HG02938 (cell line): ENCODE results near the gene PSPN.
A peak's percentile ranks its signal among the peaks of the same experiment; 100 is the strongest.
"Not testable (repeated sequence)": the region's sequence is repeated elsewhere in the genome, so short reads cannot be mapped to it uniquely, and the experiment has no call there.

Source experiments
- ATAC-seq: cut with Tn5 transposase; IDR thresholded peaks from one replicate; pipeline ENCODE4 v1.9.1; 2021; ENCODE audit warnings: mild to moderate bottlenecking, moderate library complexity; ENCODE audit not compliant: unreplicated experiment

Gene PSPN

GRCh38 chr19:6406401-6406800 lies 30.7 kb upstream of the PSPN start:
- ATAC-seq, result no peak

DNA sequence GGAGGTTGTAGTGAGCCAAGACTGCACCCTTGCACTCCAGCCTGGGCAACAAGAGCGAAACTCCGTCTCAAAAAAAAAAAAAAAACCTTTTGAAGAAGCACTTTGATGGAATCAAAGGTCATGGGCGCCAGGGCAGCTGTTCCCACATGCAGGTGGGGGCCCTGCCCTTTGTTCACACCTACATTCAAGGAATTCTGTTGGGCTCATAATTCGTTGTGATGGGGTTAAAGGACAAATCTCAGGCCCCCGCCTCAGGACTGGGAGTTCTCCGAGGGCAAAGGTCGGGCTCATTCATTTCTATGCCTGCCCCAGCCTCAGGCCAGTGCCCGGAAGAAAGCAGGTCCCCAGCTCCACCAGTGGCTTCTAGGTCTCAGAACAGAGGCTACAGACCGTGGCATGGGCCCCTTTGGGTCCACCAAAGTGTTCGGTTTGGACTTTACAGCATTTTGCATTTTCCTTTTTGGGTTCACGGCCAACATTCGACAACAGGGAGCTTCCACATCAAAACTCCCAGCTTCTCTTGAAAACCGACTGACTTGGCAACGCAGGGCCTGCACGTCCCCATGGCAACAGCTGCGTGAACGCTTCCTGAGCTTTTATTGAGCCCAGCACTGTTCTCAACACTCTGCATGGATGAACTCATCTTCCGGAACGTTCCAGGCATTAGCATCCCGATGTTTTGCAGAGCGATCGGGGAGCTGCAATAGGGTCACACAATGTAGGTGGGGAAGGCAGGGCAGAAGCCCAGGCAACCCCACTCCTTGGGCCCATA lies 27.3 kb upstream of the PSPN start:
- no peak for ATAC-seq

DNA sequence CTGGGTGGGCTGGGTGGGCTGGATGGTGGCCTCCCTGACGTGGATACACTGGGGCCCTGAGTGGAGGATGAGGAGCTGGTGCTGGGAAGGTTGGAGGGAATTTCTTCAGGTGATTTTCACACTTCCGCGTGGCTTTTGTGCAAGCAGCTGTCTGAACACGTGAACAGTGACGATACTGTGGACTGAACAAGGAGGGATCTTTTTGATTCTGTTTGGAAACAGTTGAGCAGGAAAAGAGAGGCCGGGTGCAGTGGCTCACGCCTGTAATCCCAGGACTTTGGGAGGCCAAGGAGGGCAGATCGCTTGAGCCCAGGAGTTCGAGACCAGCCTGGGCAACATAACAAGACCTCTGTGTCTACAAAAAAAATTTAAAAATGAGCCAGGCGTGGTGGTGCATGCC lies 26.3 kb upstream of the PSPN start:
- no peak for ATAC-seq

DNA sequence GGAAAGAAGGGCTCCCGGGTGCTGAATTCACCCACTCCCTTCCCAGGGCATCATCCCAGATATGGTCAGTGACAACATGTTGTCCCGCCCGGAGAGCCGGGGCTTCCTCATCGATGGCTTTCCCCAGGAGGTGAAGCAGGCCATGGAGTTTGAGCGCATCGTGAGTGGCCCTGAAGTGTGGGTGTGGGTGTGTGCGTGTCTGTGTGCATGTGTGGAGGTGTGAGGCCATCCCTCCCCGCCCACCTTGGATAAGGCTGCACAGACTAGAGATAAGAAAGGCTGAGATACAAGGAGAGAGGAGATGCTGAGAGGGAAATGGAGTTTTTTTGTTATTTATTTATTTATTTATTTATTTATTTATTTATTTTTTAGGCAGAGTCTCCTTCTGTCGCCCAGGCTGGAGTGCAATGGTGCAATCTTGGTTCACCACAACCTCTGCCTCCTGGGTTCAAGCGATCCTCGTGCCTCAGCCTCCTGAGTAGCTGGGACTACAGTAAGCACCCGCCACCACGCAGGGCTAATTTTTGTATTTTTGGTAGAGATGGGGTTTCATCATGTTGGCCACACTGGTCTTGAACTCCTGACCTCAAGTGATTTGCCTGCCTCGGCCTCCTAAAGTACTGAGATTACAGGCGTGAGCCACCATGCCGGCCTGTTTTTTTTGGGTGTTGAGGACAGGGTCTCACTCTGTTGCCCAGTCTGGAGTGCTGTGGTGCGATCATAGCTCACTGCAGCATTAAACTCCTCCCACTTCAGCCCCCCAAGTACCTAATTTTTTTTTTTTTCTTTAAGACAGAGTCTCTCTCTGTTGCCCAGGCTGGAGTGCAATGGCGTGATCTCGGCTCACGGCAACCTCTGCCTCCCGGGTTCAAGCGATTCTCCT lies 24.6 kb upstream of the PSPN start:
- ATAC-seq, result not testable (repeated sequence)

- no peak for ATAC-seq
These were observed 20.6 kb upstream of the PSPN start for GRCh38 chr19:6396305-6396704.

DNA sequence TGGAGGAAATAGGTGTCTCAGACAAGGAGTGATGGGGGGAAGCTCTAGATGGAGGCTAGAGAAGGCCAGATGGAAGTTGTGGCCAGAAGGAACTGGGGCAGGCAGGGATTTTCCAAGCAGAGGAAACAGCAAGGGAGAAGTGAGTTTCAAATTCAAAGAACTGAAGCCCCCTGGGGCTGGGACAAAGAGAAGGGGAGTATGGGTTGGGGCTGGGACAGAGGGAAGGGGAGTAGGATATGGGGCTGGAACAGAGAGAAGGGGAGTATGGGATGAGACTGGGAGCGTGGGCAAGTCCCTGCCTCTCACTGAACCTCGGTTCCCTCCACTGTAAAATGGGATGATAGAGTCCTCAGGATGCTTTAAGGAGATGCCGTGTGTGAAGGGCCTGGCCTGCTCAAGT lies 19.1 kb upstream of the PSPN start:
- ATAC-seq, result no peak

GRCh38 chr19:6393983-6394412 lies 18.3 kb upstream of the PSPN start:
- no peak for ATAC-seq

- ATAC-seq, result peak; percentile 75
These were observed 17.6 kb upstream of the PSPN start, which contains the start of gene GTF2F1 for GRCh38 chr19:6393074-6393982. Gene GTF2F1, minus strand, starts transcription at chr19:6393164. Its CDS starts 169 bp downstream, at chr19:6392995.

GRCh38 chr19:6392221-6393073 lies 16.7 kb upstream of the PSPN start:
- no peak for ATAC-seq

DNA sequence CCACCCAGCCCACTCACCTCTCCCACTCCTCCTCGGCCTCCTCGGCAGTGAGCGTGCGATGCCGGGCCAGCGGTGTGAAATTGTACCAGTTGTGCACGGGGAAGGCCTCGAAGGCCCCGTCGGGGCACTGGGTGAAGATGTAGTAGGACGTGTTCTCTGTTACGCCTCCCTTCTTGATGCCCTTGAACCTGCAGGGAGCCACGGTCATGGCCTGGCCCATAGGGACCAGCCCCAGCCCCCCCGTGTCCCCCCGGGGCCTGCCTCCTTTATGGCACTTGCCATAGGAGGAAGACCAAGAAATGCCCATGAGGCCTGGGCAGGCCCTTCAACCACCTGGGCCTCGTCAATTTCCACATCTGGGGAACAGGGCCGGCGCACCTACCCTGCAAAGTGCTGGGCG lies 11.6 kb upstream of the PSPN start:
- no peak for ATAC-seq

DNA sequence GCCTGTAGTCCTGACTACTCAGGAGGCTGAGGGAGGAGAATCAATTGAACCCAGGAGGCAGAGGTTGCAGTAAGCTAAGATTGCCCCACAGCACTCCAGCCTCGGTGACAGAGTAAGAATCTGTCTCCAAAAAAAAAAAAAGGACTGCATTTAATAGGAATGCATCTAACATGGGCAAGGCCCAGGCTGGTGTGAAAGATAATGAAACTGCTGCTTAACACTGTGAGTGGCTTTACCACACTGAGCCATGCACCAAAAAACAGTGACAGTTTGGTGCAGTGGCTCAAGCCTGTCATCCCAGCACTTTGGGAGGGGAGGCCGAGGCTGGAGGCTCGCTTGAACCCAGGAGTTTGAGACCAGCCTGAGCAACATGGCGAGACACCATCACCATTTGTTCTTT lies 8.6 kb upstream of the PSPN start:
- ATAC-seq, result no peak

DNA sequence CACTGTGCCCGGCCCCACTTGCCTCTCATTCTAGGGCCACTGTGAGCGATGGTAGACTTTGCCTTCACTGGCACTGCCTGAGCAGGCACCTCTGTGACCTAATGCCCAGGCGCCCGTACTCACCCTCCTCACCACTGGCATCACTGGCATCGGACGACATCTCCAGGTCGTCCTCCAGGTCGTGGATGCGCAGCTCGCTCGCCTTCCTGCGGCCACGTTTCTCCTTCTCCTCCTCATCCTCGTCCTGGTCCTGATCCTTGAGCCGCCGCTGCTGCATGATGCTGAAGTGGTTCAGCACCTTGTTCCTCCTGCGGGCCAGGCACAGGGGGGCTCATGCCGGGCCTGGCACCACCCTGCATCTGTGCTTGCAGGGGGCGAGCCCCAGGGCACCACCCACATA lies 7.5 kb upstream of the PSPN start:
- ATAC-seq, result no peak

- no peak for ATAC-seq
These were observed 5.5 kb upstream of the PSPN start for GRCh38 chr19:6381030-6381750.

GRCh38 chr19:6379744-6380143 lies 4.0 kb upstream of the PSPN start:
- no peak for ATAC-seq

- no peak for ATAC-seq
These were observed 2.8 kb upstream of the PSPN start for GRCh38 chr19:6378486-6378885.

- no peak for ATAC-seq
These were observed 2.3 kb upstream of the PSPN start for GRCh38 chr19:6378041-6378440.

DNA sequence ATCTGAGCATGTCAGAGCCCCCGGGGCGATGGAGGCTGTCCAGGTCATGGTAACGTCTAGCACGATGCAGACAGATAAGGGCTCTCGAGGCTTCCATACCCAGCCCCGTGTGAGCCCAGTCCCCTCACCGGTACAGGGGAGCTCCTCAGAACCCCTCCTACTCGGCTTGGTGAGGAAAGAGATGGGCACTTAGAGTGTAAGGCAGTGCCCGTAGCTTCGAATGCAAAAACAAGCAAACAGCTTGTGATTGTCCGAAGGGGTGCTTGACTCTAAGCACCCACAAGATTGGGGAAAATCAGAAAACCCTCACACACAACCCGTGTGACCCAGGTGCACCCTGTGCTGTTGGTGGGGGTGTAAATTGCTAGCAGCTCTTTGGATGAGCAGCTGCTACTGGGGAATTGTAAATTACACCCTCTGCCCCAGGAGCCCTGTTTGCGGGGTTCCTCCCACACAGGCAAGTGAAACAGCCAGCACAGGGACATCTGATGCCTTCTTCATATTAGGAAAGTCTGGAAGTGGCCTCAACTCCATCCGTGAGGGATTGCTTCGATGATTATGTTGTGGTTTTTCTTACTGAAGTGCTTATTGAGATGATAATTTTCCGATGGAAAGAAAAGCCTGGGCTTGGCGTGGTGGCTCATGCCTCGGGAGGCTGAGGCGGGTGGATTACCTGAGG lies 918 bp upstream of the PSPN start:
- ATAC-seq, result no peak

DNA sequence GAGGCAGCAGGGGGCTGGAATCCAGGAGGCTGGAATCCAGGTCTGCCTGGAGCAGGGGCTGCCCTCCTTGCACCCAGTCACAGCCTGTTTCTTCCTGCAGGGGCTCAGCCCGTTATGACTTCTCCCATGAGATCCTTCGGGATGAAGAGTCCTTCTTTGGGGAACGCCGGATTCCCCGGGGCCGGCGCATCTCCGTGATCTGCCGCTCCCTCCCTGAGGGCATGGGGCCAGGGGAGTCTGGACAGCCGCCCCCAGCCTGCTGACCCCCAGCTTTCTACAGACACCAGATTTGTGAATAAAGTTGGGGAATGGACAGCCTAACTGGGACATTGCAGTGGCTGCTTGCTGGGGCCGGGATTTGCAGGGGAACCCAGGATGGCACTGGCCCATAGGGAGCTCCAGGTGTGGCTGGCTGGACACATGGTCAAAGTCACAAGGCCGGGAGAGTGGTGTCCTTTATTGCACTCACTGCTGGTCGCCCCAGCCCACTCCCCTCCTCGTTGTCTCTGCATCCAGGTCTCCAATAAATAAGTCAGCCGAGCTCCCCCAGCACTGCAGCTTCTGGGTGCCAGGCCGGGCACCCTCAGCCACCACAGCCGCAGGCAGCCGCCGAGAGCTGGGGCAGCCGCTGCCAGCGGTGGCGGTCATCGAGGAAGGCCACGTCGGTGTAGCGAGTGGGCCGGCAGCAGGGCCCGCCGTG lies 872 bp downstream of the PSPN start:
- ATAC-seq, result no peak
